Adrenal gland (tissue), 12 donors: ENCODE measurements around the gene AGPAT2. TPM values are rescaled to one million over a fixed set of nuclear protein-coding genes. Genes with fewer than 3 reads are reported as not detected.

Source experiments
- DNase-seq, 7 donors: peaks; one replicate each; pipeline ENCODE4 v3.0.0-alpha.2; 2019 to 2020
- H3K27ac ChIP-seq, 5 donors: fragments of 200-600 bp; sonication (generic) in 4 of 5; 1 replicate in 3 of 5; 2 replicates in 2 of 5; pipeline versions ENCODE4 v1.5.1 to v1.8.0; 2016 to 2020; ENCODE audit warnings: mild to moderate bottlenecking in 1 of 5
- H3K27me3 ChIP-seq: fragments of 200-600 bp; 2 replicates; pipeline ENCODE4 v1.8.0; 2021
- H3K36me3 ChIP-seq, 2 donors: fragments of 200-600 bp; replicated peaks in 1 of 2; 1 replicate in 1 of 2; 2 replicates in 1 of 2; pipeline versions ENCODE4 v1.5.1 to v1.8.0; 2018 to 2022
- H3K4me1 ChIP-seq, 2 donors: fragments of 200-600 bp; replicated peaks in 1 of 2; 1 replicate in 1 of 2; 2 replicates in 1 of 2; pipeline versions ENCODE4 v1.5.1 to v1.8.0; 2018 to 2021
- H3K4me3 ChIP-seq, 4 donors: fragments of 200-600 bp; sonication (generic) in 3 of 4; one replicate each; pipeline ENCODE4 v1.5.1; 2016 to 2018
- H3K9me3 ChIP-seq, 3 donors: fragments of 200-600 bp; sonication (generic) in 1 of 3; replicated peaks in 1 of 3; 1 replicate in 2 of 3; 2 replicates in 1 of 3; pipeline versions ENCODE4 v1.5.1 to v1.8.0; 2016 to 2021
- POLR2A ChIP-seq, 2 donors: fragments of 450-650 bp; IDR thresholded peaks; one replicate each; pipeline ENCODE4 v1.6.1; 2017; ENCODE audit warnings: antibody characterized with exemption in 2 of 2, mild to moderate bottlenecking in 2 of 2, moderate library complexity in 1 of 2
- WGBS, 4 donors: extraction: QIAGEN DNeasy Blood & Tissue Kit in 2 of 4; methylation state at CpG; one replicate each; pipeline versions ENCODE4 v1.1.5 to v1.1.7; 2013 to 2017; 5-methylcytosine and 5-hydroxymethylcytosine counted together
- intact Hi-C, 2 donors: fragments of 100-400 bp; cut with DNase I; formaldehyde crosslinking; loops; one replicate each; pipeline versions ENCODE4 v1.14.1 to v1.15.0; 2022 to 2023
- polyA plus RNA-seq, 3 donors: library from polyadenylated mRNA; stranded (reverse); fragments of 200-250 nt in 2 of 3; fragments of 350-450 nt in 1 of 3; fragmentation: Illumina TruSeq in 1 of 3; extraction: RNeasy Lipid Tissue Mini Kit (QIAGEN cat#74804) in 1 of 3; gene quantifications; one replicate each; pipeline ENCODE4 v1.2.3, GENCODE V29; 2013 to 2014
- total RNA-seq, 9 donors: library from RNA; depleted of rRNA in 4 of 9; stranded (reverse); fragments of >200 nt in 4 of 9; fragments of 120-200 nt in 1 of 9; fragmentation: NEBNext Ultra II Directional in 1 of 9; extraction: Animal tissue kit (Norgen Biotek cat#: 25700) in 1 of 9; gene quantifications; one replicate each; pipeline versions ENCODE4 v1.1.0 to v1.2.4, GENCODE V29; 2013 to 2023
- TF ChIP-seq, protein P1 (sequence below), 6 experiments: fragments of 450-650 bp in 4 of 6; fragments of 200-600 bp in 2 of 6; sonication (generic) in 1 of 6; IDR thresholded peaks; 1 replicate in 5 of 6; 2 replicates in 1 of 6; pipeline versions ENCODE4 v1.5.1 to v1.8.0; 2016 to 2021; ENCODE audit warnings: antibody characterized with exemption in 6 of 6, mild to moderate bottlenecking in 2 of 6, moderate library complexity in 1 of 6
- donor health status: healthy with polysubstance abuse.
- donor health status: Bipolar disorder and iron deficiency.
- donor health status: DM: yes; HTN: yes; CAD: no.
- donor health status: DM: no; HTN: no; CAD: no.
- donor health status: DM: no; HTN: no; CAD: no.
- donor health status: DM: yes; HTN: yes; CAD: no.

The AGPAT2 gene
- total and polyA plus RNA-seq, 12 donors: 6.4 to 274 (median 48.0) TPM

GRCh38 chr9:136665704-136666371 is 21.4 kb downstream of the AGPAT2 start:
- Histone ChIP-seq H3K4me3 (peak overlapping the region in 1 of 4 donors; percentile 63), H3K9me3 (no peaks in the 10 kb centered on the region), H3K27me3 (peaks cover 18% of the 10 kb centered on the region), H3K4me1 (no peaks in the 10 kb centered on the region), H3K27ac (peak overlapping the region in 1 of 5 donors; percentile 89), H3K36me3 (no peaks in the 10 kb centered on the region)
- WGBS, 4 donors: 1 to 3% (median 1%) methylated on average over 8 to 102 of the region's 109 CpGs; no CpG with 5 or more reads in 1 of the 4 donors
- no peak for DNase-seq
- no peak for TF ChIP-seq POLR2A (IDR thresholded peaks at IDR 0.05)
- TF ChIP-seq, protein P1, sequence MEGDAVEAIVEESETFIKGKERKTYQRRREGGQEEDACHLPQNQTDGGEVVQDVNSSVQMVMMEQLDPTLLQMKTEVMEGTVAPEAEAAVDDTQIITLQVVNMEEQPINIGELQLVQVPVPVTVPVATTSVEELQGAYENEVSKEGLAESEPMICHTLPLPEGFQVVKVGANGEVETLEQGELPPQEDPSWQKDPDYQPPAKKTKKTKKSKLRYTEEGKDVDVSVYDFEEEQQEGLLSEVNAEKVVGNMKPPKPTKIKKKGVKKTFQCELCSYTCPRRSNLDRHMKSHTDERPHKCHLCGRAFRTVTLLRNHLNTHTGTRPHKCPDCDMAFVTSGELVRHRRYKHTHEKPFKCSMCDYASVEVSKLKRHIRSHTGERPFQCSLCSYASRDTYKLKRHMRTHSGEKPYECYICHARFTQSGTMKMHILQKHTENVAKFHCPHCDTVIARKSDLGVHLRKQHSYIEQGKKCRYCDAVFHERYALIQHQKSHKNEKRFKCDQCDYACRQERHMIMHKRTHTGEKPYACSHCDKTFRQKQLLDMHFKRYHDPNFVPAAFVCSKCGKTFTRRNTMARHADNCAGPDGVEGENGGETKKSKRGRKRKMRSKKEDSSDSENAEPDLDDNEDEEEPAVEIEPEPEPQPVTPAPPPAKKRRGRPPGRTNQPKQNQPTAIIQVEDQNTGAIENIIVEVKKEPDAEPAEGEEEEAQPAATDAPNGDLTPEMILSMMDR (IDR thresholded peaks at IDR 0.05): no peak
- intact Hi-C loops: no loop called here

- 4 to 28% (median 10%) methylated on average over 2 to 49 of the region's 49 CpGs for WGBS, 4 donors
- no peaks in the 10 kb centered on the region for H3K36me3 ChIP-seq
- TF ChIP-seq, protein P1 (IDR thresholded peaks at IDR 0.05): peak in 4 of 6 experiments; percentile 14 to 41 (median 20)
- TF ChIP-seq POLR2A (IDR thresholded peaks at IDR 0.05): no peak
These were observed 22.1 kb downstream of the AGPAT2 start for GRCh38 chr9:136665111-136665703.

DNA sequence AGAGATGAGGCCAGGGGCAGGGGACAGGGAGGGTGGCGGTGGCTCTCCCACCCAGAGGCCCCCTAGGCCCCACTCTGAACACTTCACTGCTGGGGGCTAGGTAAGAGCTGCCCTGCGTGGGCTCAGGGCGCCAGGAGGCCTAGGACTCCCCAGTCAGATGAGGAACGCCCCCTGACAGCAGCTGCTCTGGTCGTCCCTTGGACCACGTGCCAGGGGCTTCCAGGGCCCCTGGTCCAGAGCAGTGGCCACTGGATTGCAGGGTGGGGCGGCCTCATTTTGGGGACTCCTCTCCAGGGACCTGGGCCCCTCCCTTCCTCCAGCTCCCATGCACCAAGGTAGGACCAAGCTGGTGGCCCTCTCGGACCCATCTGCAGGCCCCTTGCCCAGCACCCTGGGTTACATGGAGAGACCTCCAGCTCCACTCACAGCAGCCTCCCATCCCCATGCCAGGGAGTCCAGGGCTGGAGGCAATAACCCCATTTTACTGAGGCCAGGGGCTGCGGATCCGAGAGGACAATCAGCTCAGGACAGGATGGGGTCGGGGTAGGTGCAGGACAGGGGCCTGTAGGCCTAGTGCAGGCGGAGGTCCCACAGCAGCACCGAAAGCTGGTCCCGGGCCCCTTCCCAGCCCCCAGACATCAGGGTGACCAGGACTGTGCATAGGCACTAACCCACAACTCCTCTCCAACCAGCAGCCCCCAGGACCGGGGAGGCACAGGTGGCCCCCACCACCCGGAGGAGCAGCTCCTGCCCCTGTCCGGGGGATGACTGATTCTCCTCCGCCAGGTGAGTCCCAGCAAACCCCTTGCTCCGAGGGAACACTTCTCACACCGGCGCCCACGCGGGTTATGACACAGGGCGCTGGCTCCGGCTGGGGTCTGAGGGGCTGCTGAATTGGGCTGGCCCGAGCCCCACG is 23.0 kb downstream of the AGPAT2 start:
- DNase-seq: peak in 1 of 7 donors; percentile 1
- no peaks in the 10 kb centered on the region for H3K36me3 ChIP-seq
- no peaks in the 10 kb centered on the region for H3K4me1 ChIP-seq
- H3K27ac ChIP-seq: peak overlapping the region in 4 of 5 donors; percentile 4 to 89 (median 40)
- peak overlapping the region in 1 of 4 donors; percentile 52 for H3K4me3 ChIP-seq
- WGBS, 4 donors: 75 to 80% (median 76%) methylated on average over 13 to 27 of the region's 27 CpGs
- TF ChIP-seq, protein P1 (IDR thresholded peaks at IDR 0.05): no peak
- TF ChIP-seq POLR2A (IDR thresholded peaks at IDR 0.05): no peak
- H3K27me3 ChIP-seq: peaks cover 25% of the 10 kb centered on the region
- H3K9me3 ChIP-seq: no peaks in the 10 kb centered on the region
- intact Hi-C loops: no loop called here

More at GRCh38 chr9:136665111-136665703, 22.1 kb downstream of the AGPAT2 start:
- Histone ChIP-seq H3K27me3 (peaks cover 18% of the 10 kb centered on the region), H3K9me3 (no peaks in the 10 kb centered on the region), H3K4me3 (peak overlapping the region in 2 of 4 donors; percentile 7 to 52), H3K4me1 (no peaks in the 10 kb centered on the region), H3K27ac (peak overlapping the region in 2 of 5 donors; percentile 26 to 89)
- DNase-seq: no peak
- intact Hi-C loops: no loop called here
